ENCODE data around the gene SLC6A9.

Gene SLC6A9

DNA sequence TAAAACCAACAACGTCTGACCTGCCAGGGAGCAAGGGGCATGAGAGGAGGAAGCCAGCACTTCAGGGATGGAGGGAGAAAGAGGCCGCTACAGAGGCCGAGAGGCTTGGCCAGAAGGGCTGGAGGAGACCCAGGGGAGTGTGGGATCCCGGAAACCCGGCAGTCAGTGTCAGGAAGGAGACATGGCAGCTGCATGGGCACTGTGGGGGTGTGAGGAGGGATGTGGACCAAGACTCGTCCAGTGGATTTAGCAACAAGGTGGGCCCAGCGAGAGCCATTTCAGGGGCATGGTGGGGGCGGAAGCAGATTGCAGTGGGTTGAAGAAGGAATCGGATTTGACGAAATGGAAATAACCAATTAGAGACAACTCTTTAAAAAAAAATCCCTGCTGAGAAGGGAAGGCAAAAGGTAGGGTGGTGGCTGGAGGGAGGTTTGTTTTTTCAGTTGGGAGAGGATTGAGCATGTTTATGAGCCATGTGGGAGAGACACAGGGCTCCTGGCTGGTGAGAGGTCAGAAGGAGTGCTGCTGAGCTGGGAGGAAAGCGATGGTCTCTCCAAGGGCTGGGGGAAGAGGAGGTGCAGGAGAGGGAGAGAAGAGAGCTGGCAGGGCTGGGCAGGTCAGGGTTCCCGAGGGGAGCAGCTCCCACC lies 47.9 kb downstream of the SLC6A9 start:
- no peak for DNase-seq (ENCODE audit: low spot score)

DNA sequence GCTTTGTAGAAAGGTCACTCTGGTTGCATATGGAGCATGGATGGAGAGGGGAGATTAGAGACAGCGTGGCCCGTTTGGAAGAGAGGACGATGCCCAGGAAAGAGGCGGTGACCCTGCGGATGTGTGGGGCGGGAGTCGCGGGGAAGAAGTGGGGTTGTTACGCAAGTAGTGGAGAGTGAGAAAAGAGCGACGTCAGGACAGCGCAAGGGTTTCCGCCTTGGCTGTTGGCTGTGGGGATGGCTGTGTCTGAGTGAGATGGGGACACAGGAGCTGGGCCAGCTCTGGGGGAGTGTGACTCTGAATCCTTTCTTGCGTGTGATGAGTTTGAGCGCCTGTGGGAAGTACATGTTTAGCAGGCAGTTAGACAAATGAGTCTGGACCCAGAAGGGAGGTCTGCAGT lies 48.5 kb downstream of the SLC6A9 start:
- no peak for DNase-seq (ENCODE audit: low spot score)

DNA sequence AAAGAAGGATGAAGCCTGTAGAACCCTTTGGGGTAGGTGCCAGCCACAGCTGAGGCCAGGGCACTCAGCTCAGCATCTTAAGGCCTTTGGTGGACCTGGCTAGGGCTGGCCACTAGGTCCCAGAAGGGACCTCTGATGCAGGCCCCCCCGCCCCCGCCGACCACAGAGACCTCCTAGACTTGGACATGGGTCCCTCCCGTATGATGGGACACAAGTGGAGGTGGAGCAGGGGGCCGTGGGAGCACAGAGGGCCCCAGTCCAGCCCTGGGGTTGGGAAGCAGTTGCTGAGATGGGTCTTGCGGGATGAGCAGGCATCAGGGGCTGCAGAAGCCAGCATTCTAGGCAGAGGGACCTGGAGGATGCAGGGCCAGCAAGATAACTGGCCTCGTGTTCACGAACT lies 49.0 kb downstream of the SLC6A9 start:
- DNase-seq (ENCODE audit: low spot score) = no peak

DNA sequence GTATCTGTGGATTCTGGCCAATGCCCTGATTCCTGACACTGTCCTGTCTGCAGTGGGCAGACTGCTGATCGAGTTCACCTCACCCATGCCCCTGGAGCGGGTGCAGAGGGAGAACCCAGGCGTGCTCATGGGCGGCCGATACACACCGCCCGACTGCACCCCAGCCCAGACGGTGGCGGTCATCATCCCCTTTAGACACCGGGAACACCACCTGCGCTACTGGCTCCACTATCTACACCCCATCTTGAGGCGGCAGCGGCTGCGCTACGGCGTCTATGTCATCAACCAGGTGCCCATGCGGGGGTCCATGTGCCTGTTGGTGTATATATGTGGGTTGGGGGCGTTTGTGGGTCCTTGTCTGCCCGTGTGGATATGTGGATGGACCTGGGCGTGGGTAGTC lies 49.6 kb downstream of the SLC6A9 start:
- DNase-seq (ENCODE audit: low spot score) = no peak

DNA sequence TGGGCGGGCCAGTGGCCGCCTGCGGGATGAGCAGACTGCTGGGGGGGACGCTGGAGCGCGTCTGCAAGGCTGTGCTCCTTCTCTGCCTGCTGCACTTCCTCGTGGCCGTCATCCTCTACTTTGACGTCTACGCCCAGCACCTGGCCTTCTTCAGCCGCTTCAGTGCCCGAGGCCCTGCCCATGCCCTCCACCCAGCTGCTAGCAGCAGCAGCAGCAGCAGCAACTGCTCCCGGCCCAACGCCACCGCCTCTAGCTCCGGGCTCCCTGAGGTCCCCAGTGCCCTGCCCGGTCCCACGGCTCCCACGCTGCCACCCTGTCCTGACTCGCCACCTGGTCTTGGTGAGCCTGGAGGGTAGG lies 50.1 kb downstream of the SLC6A9 start:
- no peak for DNase-seq (ENCODE audit: low spot score)

DNA sequence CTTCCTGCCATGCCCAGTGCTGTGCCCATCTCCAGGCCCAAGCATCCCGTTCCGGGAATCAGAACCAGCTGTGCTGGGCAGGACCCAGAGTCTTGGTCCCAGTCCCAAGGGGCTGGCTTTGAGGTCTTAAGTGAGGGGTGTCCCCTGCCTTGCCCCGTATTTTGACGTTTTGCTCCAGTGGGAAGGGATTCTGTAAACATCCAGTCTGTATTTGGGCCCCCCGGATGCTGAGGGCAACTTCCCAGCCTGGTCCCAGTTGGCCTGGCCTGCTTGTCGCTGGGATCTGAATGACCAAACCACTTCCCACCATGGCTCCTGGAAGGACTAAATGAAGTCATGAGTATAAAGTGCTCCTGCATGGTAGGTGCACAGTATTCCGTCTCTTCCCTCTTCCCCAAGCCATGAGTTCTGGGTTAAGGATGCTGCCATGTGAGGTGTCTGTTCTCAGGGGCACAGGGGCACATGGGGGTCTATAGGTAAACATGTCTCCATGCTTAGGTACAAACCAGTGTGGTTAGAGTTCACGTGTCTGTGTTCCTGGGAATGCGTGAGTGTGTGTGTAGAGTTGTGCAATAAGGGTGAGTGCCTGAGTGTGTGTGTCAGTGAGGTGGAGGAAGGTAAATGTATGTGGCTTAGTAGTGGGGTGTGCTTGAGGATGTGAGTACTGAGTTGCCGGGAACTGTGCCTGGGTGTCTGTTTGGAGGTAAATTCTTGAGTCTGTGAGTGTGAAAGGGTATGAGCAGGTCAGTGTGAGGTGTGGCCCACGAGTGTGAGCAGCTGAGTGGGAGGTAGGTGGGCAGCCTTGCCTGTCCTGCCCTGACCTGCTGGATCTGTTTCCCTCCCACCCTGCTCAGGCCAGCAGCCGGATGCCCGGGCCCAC lies 50.8 kb downstream of the SLC6A9 start:
- no peak for DNase-seq (ENCODE audit: low spot score)

DNA sequence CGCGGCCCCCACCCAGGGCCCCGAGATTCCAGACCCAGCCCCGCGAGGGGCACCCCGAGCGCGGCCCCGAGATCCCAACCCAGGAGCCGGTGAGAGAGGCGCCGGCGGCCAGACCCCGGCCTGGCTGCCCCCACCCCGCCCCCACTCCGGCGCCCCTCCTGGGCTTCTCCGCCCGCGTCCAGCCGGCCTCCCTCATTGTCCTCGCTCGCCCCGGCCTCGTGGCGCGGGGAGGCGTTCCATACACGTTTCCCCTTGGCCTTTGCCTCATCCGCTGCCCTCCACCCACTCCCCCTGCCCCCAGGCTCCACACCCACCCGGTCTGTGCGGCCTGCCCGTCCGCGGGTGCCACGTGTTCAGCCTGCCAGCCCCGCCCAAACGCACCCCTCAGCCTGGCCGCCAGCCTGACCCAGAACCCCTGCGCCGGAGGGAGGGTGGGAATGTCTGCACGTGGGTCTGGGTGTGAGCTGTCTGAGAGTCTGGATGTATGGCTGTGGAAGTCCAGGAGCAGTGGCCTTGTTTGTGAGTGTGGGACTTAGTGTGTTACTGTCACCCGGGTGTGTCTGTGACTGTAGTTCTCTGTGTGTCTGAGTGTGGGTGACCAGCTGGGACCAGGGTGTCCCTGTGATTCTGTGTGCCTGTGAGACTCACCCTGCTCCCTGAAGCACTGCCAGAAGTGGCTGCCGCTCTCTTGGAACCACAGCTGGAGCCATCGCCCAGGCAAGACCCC lies 51.6 kb downstream of the SLC6A9 start:
- no peak for DNase-seq (ENCODE audit: low spot score)

DNA sequence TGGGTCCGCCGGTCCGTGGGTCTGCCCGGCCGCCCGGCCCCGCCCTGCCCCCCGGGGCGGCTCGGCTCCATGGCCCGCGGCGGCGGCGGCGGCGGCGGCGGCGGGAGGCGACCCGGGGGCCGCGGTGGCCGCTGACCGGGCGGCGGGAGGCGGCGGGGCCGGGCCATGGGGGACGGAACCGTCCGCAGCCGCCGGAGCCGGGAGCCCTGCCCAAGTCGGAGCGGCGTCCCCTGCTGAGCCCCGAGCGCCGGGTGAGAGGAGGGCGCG lies 52.1 kb downstream of the SLC6A9 start:
- no peak for DNase-seq (ENCODE audit: low spot score)

DNA sequence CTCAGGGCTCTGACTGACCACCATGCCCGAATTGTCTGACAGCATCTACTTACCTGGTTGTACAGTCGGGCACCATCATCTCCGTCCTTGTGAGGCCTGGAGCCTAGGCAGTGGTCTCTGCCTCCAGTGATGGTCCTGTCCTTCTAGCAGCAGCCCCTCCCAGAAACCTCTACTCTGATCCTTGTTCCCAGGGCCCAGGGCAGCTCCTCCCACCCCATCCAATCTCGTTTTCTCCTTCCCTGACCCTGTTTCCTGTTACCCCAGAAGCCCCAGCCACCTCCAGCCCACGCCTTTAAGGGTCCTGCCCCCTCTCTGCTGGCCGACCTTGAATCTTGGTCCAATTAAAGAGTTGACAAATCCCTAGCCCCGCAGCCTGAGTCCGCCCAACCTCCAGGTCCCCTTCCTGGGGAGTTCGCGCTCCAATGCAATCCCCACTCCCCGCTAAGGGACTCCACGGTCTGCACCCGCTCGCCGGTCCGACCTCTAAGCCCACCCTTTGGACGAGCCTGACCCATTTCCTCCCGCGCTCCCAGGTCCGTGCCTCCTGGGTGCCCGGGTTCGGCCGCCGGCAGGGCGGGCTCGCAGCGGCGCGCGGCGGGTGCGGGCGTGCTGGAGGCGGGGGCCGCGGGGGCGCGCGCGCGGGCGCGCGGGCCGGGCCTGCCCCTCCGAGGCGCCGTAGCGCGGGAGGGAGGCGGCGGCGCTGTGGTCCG lies 52.6 kb downstream of the SLC6A9 start, which contains the start of gene B4GALT2:
Gene B4GALT2 (plus strand): TSS at position 660 of the 710 bp plus-strand sequence. CDS start 1,951 bp downstream, outside the sequence.
- peak; percentile 82 for DNase-seq (ENCODE audit: low spot score)

DNA sequence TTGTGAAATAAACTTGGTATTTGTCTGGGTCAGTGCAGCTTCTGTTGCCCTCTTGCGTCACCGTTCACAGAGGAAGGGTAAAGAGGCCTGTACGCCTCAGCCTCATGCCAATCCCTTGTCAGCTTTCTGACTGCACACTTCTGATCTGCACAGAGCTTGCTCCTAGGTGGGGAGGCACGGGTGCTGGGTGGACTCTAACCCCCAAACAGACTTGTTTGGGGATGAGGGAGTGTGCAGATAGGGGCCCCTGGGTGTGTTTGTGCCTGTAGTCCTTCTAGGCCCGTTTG lies 53.1 kb downstream of the SLC6A9 start:
- no peak for DNase-seq (ENCODE audit: low spot score)

DNA sequence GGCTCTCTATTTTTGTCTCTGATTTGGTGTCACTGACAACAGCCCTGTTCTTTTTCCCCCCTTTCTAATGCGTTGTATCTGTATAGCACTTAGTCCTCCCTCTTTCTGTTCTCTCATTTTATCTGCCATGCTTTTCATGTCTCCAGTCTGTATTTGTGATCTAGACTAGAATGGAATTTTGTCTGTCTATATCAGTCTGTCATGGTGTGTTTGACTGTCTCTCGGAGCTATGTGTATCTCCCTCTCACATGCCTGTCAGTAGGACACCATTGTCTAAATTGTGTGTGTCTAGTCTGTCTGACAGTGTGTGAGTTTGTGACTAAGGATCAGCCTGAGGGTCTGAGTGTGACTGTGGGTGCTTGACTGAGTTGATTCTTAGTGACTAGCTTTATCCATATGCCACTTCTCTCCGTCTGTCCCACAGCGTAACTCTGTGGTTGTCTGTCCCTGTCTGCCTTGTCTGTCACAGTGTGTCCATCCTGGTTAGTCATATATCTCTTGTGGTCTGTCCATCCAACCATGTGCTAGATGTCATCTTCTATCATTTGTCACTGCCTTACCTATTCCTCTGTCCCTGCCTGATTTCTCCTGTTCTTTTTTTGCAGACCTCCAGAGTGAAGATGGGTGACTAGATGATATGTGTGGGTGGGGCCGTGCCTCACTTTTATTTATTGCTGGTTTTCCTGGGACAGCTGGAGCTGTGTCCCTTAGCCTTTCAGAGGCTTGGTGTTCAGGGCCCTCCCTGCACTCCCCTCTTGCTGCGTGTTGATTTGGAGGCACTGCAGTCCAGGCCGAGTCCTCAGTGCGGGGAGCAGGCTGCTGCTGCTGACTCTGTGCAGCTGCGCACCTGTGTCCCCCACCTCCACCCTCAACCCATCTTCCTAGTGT lies 53.6 kb downstream of the SLC6A9 start:
- DNase-seq (ENCODE audit: low spot score) = no peak

DNA sequence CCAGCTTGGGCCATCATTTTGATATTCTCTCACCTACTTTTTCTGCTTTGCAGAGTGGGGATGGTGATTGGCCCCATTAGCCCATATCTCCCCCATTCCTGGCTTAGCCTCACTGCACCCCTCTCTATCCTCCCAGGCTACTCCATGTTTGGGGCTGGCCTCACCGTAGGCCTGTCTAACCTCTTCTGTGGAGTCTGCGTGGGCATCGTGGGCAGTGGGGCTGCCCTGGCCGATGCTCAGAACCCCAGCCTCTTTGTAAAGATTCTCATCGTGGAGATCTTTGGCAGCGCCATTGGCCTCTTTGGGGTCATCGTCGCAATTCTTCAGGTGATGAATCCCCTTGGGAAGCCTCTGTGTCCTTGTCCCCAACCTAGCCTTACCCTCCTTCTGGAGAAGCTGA lies 54.4 kb downstream of the SLC6A9 start:
- no peak for DNase-seq (ENCODE audit: low spot score)

DNA sequence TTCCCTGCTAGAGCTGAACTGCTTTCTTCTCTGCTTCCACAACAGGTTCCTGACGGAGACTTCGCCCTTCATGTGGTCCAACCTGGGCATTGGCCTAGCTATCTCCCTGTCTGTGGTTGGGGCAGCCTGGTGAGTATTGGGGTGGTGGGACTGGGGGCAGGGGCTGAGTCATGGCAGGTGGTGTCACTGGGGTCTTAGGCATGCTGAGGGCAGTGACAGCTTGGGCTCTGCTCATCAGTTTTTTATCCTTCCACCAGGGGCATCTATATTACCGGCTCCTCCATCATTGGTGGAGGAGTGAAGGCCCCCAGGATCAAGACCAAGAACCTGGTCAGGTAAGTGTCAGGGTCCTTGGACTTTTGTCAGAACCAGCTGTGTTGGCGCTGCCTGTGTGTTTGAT lies 55.2 kb downstream of the SLC6A9 start:
- DNase-seq (ENCODE audit: low spot score) = no peak

DNA sequence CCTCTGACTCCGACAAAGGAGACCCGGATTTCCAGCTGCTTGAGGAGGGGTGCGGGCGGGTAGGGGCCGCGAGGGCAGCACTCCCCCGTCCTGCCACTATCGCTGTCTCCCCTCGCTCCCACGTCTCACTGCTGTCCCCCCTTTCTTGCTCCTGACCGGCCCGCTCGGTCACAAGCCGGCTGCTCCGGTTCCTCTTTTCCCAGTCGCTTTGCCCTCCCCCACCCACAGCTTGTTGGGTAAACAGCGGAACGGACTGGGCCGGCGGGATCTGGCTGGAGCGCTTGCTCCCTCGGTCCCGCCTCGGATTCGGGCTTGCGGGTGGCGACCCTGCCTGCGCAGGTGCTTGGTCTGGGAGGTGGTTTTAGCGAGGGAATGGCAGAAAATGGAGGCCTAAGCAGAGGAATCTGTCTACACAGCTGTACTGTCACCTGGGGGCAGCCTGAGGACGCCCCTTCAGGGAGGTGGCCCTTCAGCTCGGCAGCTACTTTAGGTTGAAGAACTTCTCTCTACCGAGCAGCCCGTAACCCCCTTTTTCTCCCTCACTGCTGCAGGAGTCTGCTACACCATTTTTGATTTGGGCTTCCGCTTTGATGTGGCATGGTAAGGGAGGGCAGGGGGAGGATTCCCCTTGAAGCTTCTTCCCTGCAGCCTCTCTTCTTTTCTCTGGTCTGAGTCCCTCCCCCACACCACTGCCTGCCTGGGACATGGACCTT lies 55.9 kb downstream of the SLC6A9 start:
- no peak for DNase-seq (ENCODE audit: low spot score)

DNA sequence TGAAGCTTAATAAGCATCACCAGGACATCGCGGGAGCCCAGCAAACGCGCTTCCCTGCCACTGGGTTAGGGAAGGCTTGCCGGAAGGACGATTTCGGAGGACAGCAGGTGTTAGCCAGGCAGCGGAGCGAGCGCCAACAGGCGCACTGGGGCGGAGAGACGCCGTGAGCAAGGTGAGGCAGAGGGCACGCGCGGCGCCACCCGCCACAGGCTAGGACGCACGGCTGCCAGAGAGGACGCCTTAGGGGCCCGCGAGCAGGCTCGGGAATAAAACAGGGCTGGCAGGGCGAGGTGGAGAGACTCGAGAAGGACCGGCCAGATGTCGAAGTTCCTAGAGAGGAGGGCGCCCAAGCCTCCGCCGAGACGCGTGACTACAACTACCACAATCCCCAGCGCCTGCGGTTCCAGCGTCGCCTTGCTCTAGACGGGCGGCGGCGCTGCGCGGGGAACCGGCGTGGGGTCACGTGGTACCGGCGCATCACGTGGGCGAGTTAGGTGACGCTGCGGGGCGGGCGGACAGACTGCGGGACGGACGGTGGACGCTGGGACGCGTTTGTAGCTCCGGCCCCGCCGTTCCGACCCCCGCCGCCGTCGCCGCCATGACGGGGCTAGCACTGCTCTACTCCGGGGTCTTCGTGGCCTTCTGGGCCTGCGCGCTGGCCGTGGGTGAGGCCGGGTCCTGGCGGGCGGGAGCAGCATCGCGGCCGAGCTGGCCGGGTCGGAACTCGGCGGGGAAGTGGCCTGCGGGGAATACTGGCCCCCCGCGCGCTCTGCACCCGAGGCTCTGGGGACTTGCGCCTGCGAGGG lies 56.6 kb downstream of the SLC6A9 start, which contains the start of gene ATP6V0B:
Gene ATP6V0B (plus strand): TSS at position 518 of the 806 bp plus-strand sequence. CDS start 81 bp downstream, at position 599.
- DNase-seq (ENCODE audit: low spot score) = peak; percentile 97

DNA sequence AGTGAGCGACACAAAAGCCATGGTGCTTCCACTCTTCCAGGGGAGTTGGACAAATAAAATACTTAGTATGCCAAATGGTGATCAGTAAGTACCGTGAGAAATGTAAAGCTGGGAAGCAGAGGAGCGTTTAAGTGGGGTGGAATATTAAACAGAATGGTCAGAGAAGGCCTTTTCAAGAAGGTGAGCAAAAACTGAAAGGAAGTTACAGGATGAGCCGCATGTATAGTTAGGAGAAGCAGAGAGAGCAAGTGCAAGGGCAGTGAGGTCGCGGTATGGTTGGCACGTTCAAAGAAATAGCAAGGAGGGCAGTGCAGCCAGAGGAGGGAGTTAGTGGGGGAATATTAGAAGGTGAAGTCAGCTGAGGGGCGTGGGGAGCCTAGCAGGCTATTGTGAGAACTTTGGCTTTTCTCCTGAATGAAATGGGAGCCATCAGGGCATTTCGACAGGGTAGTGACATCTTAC lies 57.2 kb downstream of the SLC6A9 start:
- DNase-seq (ENCODE audit: low spot score) = no peak

DNA sequence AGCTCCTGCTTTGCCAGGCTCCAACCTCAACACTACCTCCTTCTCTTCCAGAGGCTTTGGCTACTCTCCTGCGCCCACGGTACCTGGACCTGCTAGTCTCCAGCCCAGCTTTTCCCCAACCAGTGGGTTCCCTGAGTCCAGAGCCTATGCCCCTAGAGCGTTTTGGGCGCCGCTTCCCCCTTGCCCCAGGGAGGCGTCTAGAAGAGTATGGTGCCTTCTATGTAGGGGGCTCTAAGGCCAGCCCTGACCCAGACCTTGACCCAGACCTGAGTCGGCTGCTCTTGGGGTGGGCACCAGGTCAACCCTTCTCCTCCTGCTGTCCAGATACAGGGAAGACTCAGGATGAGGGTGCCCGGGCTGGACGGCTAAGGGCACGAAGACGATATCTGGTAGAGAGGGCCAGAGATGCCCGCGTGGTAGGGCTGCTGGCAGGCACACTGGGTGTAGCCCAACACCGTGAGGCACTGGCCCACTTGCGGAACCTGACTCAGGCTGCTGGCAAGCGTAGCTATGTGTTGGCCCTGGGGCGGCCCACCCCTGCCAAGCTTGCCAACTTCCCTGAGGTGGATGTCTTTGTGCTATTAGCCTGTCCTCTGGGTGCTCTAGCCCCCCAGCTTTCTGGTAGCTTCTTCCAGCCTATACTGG lies 59.8 kb downstream of the SLC6A9 start:
- DNase-seq (ENCODE audit: low spot score) = no peak

DNA sequence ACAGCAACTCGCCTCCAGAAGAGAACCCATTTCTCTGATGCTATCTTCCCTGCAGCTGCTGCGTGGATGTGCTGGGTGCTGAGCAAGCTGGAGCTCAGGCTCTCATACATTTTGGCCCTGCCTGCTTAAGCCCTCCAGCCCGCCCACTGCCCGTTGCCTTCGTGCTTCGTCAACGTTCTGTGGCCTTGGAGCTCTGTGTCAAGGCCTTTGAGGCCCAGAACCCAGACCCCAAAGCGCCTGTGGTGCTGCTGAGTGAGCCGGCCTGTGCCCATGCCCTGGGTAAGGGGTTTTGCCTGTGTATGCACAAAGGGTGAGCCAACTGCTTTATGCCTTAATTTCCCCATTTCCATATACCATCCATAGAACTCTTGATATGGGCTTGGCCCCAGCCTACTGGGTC lies 60.4 kb downstream of the SLC6A9 start:
- DNase-seq (ENCODE audit: low spot score) = no peak

DNA sequence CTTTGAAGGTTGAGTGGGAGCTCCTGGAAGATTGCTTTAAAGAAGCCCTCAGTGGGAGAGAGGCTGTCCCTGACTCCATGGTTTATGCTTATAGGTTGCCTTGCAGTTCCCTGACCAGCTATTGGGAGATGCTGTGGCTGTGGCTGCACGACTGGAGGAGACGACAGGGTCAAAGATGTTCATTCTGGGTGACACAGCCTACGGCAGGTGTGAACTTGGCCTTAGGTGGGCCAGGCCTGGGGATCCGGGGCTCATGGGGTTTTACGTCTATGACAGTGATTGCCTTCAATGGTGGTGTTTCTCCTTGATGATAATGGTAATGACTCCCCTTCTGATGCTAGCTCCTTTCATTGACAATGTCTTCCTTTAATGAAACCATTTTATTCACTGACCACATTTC lies 60.8 kb downstream of the SLC6A9 start:
- DNase-seq (ENCODE audit: low spot score) = no peak

All from HuH-7 (cell line).